ENCODE results near the gene PBX4. TPM values are rescaled to one million over a fixed set of nuclear protein-coding genes. Genes with fewer than 3 reads are reported as not detected.

The PBX4 gene
- total and polyA plus RNA-seq, 2 experiments from 2014 or later: 2.6 to 4.1 TPM

- no peaks in the 10 kb centered on the region for H3K36me3 ChIP-seq (ENCODE audit: insufficient read depth)
- peaks cover 16% of the 10 kb centered on the region; the same call in 1 of the 2 replicates for H3K4me1 ChIP-seq (ENCODE audit: insufficient read depth)
- no peaks in the 10 kb centered on the region for H4K20me1 ChIP-seq (replicated peaks; ENCODE audit: insufficient read depth)
- no peaks in the 10 kb centered on the region for H3F3A ChIP-seq (replicated peaks; ENCODE audit: low read depth)
- no peak overlapping the region for H2AFZ ChIP-seq
- Mint-ChIP-seq H3K36me3 (ENCODE audit: low read depth) (no peaks in the 10 kb centered on the region), H3K27ac (peak overlapping the region; percentile 69), H3K27me3 (ENCODE audit: insufficient read depth, low read depth, poor library complexity) (peaks cover 6% of the 10 kb centered on the region), H3K4me1 (peaks cover 23% of the 10 kb centered on the region), H3K9me3 (no peaks in the 10 kb centered on the region), H3K4me3 (peak overlapping the region; percentile 23; the same call in 1 of the 3 replicates)
- DNase-seq (ENCODE audit: low spot score): peak; percentile 48
- TF ChIP-seq STAT1 (IDR thresholded peaks at IDR 0.05; ENCODE audit: unreplicated experiment) (no peak), ZNF331 (CRISPR knock-in tag; IDR thresholded peaks at IDR 0.05; ENCODE audit: low read depth) (no peak), JUNB (IDR thresholded peaks at IDR 0.05; ENCODE audit: unreplicated experiment) (no peak), EZH2 (IDR thresholded peaks at IDR 0.05; ENCODE audit: low read depth, unreplicated experiment) (no peak), CREB1 (CRISPR knock-in tag; IDR thresholded peaks at IDR 0.05; ENCODE audit: low read depth) (no peak), ZNF114 (CRISPR knock-in tag; IDR thresholded peaks at IDR 0.05) (no peak), NANOG (IDR thresholded peaks at IDR 0.05; ENCODE audit: borderline replicate concordance) (no peak), EZH2phosphoT487 (IDR thresholded peaks at IDR 0.05; ENCODE audit: unreplicated experiment) (no peak), POLR2AphosphoS5 (IDR thresholded peaks at IDR 0.05; ENCODE audit: low read depth) (no peak)
- TF ChIP-seq, protein P1, sequence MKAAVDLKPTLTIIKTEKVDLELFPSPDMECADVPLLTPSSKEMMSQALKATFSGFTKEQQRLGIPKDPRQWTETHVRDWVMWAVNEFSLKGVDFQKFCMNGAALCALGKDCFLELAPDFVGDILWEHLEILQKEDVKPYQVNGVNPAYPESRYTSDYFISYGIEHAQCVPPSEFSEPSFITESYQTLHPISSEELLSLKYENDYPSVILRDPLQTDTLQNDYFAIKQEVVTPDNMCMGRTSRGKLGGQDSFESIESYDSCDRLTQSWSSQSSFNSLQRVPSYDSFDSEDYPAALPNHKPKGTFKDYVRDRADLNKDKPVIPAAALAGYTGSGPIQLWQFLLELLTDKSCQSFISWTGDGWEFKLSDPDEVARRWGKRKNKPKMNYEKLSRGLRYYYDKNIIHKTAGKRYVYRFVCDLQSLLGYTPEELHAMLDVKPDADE (IDR thresholded peaks at IDR 0.05): no peak
- TF ChIP-seq, protein P2, sequence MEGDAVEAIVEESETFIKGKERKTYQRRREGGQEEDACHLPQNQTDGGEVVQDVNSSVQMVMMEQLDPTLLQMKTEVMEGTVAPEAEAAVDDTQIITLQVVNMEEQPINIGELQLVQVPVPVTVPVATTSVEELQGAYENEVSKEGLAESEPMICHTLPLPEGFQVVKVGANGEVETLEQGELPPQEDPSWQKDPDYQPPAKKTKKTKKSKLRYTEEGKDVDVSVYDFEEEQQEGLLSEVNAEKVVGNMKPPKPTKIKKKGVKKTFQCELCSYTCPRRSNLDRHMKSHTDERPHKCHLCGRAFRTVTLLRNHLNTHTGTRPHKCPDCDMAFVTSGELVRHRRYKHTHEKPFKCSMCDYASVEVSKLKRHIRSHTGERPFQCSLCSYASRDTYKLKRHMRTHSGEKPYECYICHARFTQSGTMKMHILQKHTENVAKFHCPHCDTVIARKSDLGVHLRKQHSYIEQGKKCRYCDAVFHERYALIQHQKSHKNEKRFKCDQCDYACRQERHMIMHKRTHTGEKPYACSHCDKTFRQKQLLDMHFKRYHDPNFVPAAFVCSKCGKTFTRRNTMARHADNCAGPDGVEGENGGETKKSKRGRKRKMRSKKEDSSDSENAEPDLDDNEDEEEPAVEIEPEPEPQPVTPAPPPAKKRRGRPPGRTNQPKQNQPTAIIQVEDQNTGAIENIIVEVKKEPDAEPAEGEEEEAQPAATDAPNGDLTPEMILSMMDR (conservative IDR thresholded peaks at IDR 0.05; ENCODE audit: low read depth in 2 of 2): no peak
- TF ChIP-seq, protein P3, sequence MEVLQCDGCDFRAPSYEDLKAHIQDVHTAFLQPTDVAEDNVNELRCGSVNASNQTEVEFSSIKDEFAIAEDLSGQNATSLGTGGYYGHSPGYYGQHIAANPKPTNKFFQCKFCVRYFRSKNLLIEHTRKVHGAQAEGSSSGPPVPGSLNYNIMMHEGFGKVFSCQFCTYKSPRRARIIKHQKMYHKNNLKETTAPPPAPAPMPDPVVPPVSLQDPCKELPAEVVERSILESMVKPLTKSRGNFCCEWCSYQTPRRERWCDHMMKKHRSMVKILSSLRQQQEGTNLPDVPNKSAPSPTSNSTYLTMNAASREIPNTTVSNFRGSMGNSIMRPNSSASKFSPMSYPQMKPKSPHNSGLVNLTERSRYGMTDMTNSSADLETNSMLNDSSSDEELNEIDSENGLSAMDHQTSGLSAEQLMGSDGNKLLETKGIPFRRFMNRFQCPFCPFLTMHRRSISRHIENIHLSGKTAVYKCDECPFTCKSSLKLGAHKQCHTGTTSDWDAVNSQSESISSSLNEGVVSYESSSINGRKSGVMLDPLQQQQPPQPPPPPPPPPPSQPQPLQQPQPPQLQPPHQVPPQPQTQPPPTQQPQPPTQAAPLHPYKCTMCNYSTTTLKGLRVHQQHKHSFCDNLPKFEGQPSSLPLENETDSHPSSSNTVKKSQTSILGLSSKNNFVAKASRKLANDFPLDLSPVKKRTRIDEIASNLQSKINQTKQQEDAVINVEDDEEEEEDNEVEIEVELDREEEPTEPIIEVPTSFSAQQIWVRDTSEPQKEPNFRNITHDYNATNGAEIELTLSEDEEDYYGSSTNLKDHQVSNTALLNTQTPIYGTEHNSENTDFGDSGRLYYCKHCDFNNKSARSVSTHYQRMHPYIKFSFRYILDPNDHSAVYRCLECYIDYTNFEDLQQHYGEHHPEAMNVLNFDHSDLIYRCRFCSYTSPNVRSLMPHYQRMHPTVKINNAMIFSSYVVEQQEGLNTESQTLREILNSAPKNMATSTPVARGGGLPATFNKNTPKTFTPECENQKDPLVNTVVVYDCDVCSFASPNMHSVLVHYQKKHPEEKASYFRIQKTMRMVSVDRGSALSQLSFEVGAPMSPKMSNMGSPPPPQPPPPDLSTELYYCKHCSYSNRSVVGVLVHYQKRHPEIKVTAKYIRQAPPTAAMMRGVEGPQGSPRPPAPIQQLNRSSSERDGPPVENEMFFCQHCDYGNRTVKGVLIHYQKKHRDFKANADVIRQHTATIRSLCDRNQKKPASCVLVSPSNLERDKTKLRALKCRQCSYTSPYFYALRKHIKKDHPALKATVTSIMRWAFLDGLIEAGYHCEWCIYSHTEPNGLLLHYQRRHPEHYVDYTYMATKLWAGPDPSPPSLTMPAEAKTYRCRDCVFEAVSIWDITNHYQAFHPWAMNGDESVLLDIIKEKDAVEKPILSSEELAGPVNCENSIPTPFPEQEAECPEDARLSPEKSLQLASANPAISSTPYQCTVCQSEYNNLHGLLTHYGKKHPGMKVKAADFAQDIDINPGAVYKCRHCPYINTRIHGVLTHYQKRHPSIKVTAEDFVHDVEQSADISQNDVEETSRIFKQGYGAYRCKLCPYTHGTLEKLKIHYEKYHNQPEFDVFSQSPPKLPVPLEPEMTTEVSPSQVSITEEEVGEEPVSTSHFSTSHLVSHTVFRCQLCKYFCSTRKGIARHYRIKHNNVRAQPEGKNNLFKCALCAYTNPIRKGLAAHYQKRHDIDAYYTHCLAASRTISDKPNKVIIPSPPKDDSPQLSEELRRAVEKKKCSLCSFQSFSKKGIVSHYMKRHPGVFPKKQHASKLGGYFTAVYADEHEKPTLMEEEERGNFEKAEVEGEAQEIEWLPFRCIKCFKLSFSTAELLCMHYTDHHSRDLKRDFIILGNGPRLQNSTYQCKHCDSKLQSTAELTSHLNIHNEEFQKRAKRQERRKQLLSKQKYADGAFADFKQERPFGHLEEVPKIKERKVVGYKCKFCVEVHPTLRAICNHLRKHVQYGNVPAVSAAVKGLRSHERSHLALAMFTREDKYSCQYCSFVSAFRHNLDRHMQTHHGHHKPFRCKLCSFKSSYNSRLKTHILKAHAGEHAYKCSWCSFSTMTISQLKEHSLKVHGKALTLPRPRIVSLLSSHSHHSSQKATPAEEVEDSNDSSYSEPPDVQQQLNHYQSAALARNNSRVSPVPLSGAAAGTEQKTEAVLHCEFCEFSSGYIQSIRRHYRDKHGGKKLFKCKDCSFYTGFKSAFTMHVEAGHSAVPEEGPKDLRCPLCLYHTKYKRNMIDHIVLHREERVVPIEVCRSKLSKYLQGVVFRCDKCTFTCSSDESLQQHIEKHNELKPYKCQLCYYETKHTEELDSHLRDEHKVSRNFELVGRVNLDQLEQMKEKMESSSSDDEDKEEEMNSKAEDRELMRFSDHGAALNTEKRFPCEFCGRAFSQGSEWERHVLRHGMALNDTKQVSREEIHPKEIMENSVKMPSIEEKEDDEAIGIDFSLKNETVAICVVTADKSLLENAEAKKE (CRISPR knock-in tag; IDR thresholded peaks at IDR 0.05): no peak
- TF ChIP-seq, protein P4, sequence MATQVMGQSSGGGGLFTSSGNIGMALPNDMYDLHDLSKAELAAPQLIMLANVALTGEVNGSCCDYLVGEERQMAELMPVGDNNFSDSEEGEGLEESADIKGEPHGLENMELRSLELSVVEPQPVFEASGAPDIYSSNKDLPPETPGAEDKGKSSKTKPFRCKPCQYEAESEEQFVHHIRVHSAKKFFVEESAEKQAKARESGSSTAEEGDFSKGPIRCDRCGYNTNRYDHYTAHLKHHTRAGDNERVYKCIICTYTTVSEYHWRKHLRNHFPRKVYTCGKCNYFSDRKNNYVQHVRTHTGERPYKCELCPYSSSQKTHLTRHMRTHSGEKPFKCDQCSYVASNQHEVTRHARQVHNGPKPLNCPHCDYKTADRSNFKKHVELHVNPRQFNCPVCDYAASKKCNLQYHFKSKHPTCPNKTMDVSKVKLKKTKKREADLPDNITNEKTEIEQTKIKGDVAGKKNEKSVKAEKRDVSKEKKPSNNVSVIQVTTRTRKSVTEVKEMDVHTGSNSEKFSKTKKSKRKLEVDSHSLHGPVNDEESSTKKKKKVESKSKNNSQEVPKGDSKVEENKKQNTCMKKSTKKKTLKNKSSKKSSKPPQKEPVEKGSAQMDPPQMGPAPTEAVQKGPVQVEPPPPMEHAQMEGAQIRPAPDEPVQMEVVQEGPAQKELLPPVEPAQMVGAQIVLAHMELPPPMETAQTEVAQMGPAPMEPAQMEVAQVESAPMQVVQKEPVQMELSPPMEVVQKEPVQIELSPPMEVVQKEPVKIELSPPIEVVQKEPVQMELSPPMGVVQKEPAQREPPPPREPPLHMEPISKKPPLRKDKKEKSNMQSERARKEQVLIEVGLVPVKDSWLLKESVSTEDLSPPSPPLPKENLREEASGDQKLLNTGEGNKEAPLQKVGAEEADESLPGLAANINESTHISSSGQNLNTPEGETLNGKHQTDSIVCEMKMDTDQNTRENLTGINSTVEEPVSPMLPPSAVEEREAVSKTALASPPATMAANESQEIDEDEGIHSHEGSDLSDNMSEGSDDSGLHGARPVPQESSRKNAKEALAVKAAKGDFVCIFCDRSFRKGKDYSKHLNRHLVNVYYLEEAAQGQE (IDR thresholded peaks at IDR 0.05; ENCODE audit: unreplicated experiment): no peak
- H3K4me3 ChIP-seq: no peak overlapping the region
- H3K9me2 ChIP-seq (ENCODE audit: insufficient read depth): 0 out of 2 replicates have a peak, but pooled peaks cover 5% of the 10 kb centered on the region
- H3K79me2 ChIP-seq (replicated peaks; ENCODE audit: insufficient read depth): no peaks in the 10 kb centered on the region
- H3K4me2 ChIP-seq: 0 out of 2 replicates have a peak overlapping the region, but pooled peaks have one; percentile 16
- H3K27ac ChIP-seq (ENCODE audit: low read depth): peak overlapping the region; percentile 57; the same call in 1 of the 2 replicates
- peak; percentile 78 for ATAC-seq
- H3K27me3 ChIP-seq (ENCODE audit: insufficient read depth): no peaks in the 10 kb centered on the region
These were observed 15.7 kb downstream of the PBX4 start for GRCh38 chr19:19602713-19603324.

Data from GM23338 (cell line).